Aorta (tissue), 5 donors: Measurements from ENCODE around the gene ALK. TPM values are rescaled to one million over a fixed set of nuclear protein-coding genes. Genes with fewer than 3 reads are reported as not detected.

ENCODE experiments used
- ATAC-seq: fragments of 200-7000 bp; cut with Tn5 transposase; one replicate; pipeline ENCODE4 v1.9.1; 2022; ENCODE audit warnings: moderate library complexity; ENCODE audit not compliant: low FRiP score
- DNase-seq, 2 donors: peaks; one replicate each; pipeline ENCODE4 v3.0.0-alpha.2; 2020
- H3K27ac ChIP-seq, 2 donors: one replicate each; pipeline ENCODE4 v1.5.1; 2013; ENCODE audit warnings: low read length in 2 of 2, mild to moderate bottlenecking in 2 of 2, moderate library complexity in 2 of 2, control low read depth in 1 of 2, inconsistent platforms in 1 of 2, low read depth in 1 of 2
- H3K27me3 ChIP-seq, 2 donors: one replicate each; pipeline ENCODE4 v1.6.1; 2013; ENCODE audit warnings: control low read depth in 1 of 2, low read length in 1 of 2, mild to moderate bottlenecking in 1 of 2, moderate library complexity in 1 of 2; ENCODE audit not compliant: insufficient read depth in 2 of 2, control insufficient read depth in 1 of 2
- H3K36me3 ChIP-seq, 2 donors: one replicate each; pipeline ENCODE4 v1.6.1; 2013; ENCODE audit warnings: control low read depth in 1 of 2, low read length in 1 of 2, mild to moderate bottlenecking in 1 of 2; ENCODE audit not compliant: insufficient read depth in 2 of 2, control insufficient read depth in 1 of 2
- H3K4me1 ChIP-seq, 2 donors: one replicate each; pipeline ENCODE4 v1.6.1; 2013; ENCODE audit warnings: low read length in 2 of 2, control low read depth in 1 of 2, mild to moderate bottlenecking in 1 of 2, moderate library complexity in 1 of 2; ENCODE audit not compliant: insufficient read depth in 2 of 2, control insufficient read depth in 1 of 2
- H3K4me3 ChIP-seq, 2 donors: one replicate each; pipeline ENCODE4 v1.5.1; 2013; ENCODE audit warnings: low read length in 2 of 2, control low read depth in 1 of 2, mild to moderate bottlenecking in 1 of 2
- H3K9me3 ChIP-seq: one replicate; pipeline ENCODE4 v1.6.1; 2013; ENCODE audit warnings: mild to moderate bottlenecking, low read length; ENCODE audit not compliant: control insufficient read depth
- WGBS, 2 donors: extraction: QIAGEN DNeasy Blood & Tissue Kit; methylation state at CpG; one replicate each; pipeline ENCODE4 v1.1.7; 2013; 5-methylcytosine and 5-hydroxymethylcytosine counted together
- intact Hi-C, 2 donors: fragments of 100-400 bp; cut with DNase I; formaldehyde crosslinking; loops; one replicate each; pipeline versions ENCODE4 v1.14.2 to v1.15.0; 2022
- polyA plus RNA-seq, 2 donors: library from polyadenylated mRNA; stranded (reverse); fragments of 200-250 nt; gene quantifications; one replicate each; pipeline ENCODE4 v1.2.3, GENCODE V29; 2013
- total RNA-seq, 2 donors: library from RNA; stranded (reverse); fragmentation: NEBNext Ultra II Directional; extraction: Animal tissue kit (Norgen Biotek cat#: 25700); gene quantifications; one replicate each; pipeline ENCODE4 v1.2.1, GENCODE V29; 2021
- donor health status: healthy with polysubstance abuse.
- donor health status: Bipolar disorder and iron deficiency.
- donor health status: DM: no; HTN: no; CAD: no.
- donor health status: DM: no; HTN: no; CAD: no.
- donor health status: DM: yes; HTN: yes; CAD: no.

ALK gene
- total and polyA plus RNA-seq, 4 donors = 0.13 to 0.30 TPM; not detected in 2

- intact Hi-C loops = no loop called here
- Histone ChIP-seq H3K27me3 (no peaks in the 10 kb centered on the region), H3K4me3 (no peak overlapping the region), H3K9me3 (no peaks in the 10 kb centered on the region), H3K4me1 (no peaks in the 10 kb centered on the region), H3K36me3 (no peaks in the 10 kb centered on the region), H3K27ac (no peak overlapping the region)
- 87 to 88% methylated on average over 1 of the region's 1 CpG for WGBS, 2 donors
- ATAC-seq = no peak
- DNase-seq = no peak
These were observed 489.9 kb downstream of the ALK start for GRCh38 chr2:29431485-29431884.

- intact Hi-C loops = no loop called here
These were observed 490.8 kb downstream of the ALK start for GRCh38 chr2:29430382-29431112.

GRCh38 chr2:29426354-29426753 is 495.0 kb downstream of the ALK start:
- Histone ChIP-seq H3K36me3 (no peaks in the 10 kb centered on the region), H3K27me3 (peaks cover 0 to 2% of the 10 kb centered on the region in 2 donors), H3K9me3 (peaks cover 2% of the 10 kb centered on the region), H3K27ac (no peak overlapping the region), H3K4me3 (no peak overlapping the region), H3K4me1 (no peaks in the 10 kb centered on the region)
- DNase-seq = no peak
- intact Hi-C loops = no loop called here
- no peak for ATAC-seq

More at GRCh38 chr2:29430382-29431112, 490.8 kb downstream of the ALK start:
- DNase-seq (no peak), ATAC-seq (no peak)
- Histone ChIP-seq H3K36me3 (no peaks in the 10 kb centered on the region), H3K27me3 (no peaks in the 10 kb centered on the region), H3K4me3 (no peak overlapping the region), H3K9me3 (no peaks in the 10 kb centered on the region), H3K4me1 (no peaks in the 10 kb centered on the region), H3K27ac (no peak overlapping the region)
- 50 to 55% methylated on average over 4 of the region's 4 CpGs for WGBS, 2 donors

GRCh38 chr2:29425866-29426265 is 495.5 kb downstream of the ALK start:
- Histone ChIP-seq H3K36me3 (no peaks in the 10 kb centered on the region), H3K4me1 (no peaks in the 10 kb centered on the region), H3K27me3 (peaks cover 0 to 2% of the 10 kb centered on the region in 2 donors), H3K9me3 (peaks cover 2% of the 10 kb centered on the region), H3K27ac (no peak overlapping the region), H3K4me3 (no peak overlapping the region)
- DNase-seq (no peak), ATAC-seq (no peak)
- WGBS, 2 donors = 82 to 84% methylated on average over 1 of the region's 1 CpG
- intact Hi-C loops = no loop called here

GRCh38 chr2:29423061-29423666 is 498.2 kb downstream of the ALK start:
- ATAC-seq (no peak), DNase-seq (no peak)
- H3K36me3 ChIP-seq = no peaks in the 10 kb centered on the region
- H3K4me1 ChIP-seq = no peaks in the 10 kb centered on the region
- peaks cover 2% of the 10 kb centered on the region for H3K9me3 ChIP-seq
- H3K27me3 ChIP-seq = peaks cover 0 to 2% of the 10 kb centered on the region in 2 donors
- H3K4me3 ChIP-seq = no peak overlapping the region
- 54 to 58% methylated on average over 6 of the region's 6 CpGs for WGBS, 2 donors
- H3K27ac ChIP-seq = no peak overlapping the region
- intact Hi-C loops = no loop called here

- no peak overlapping the region for H3K4me3 ChIP-seq
- intact Hi-C loops = no loop called here
These were observed 500.2 kb downstream of the ALK start for GRCh38 chr2:29420999-29421782.

GRCh38 chr2:29420464-29420863 is 500.9 kb downstream of the ALK start:
- WGBS, 2 donors = 36 to 37% methylated on average over 10 of the region's 10 CpGs

More at GRCh38 chr2:29420999-29421782, 500.2 kb downstream of the ALK start:
- ATAC-seq = no peak
- Histone ChIP-seq H3K36me3 (no peaks in the 10 kb centered on the region), H3K4me1 (no peaks in the 10 kb centered on the region), H3K27ac (no peak overlapping the region), H3K9me3 (peaks cover 2% of the 10 kb centered on the region), H3K27me3 (peaks cover 0 to 2% of the 10 kb centered on the region in 2 donors)
- DNase-seq = no peak
- 34 to 45% methylated on average over 12 of the region's 12 CpGs for WGBS, 2 donors

GRCh38 chr2:29417630-29418029 is 503.8 kb downstream of the ALK start:
- H3K9me3 ChIP-seq = no peaks in the 10 kb centered on the region
- no peaks in the 10 kb centered on the region for H3K36me3 ChIP-seq
- H3K4me3 ChIP-seq = no peak overlapping the region
- H3K27me3 ChIP-seq = peaks cover 0 to 2% of the 10 kb centered on the region in 2 donors
- ATAC-seq = no peak
- no peaks in the 10 kb centered on the region for H3K4me1 ChIP-seq
- intact Hi-C loops = no loop called here
- no peak for DNase-seq
- WGBS, 2 donors = 61 to 65% methylated on average over 6 of the region's 6 CpGs
- H3K27ac ChIP-seq = no peak overlapping the region

More at GRCh38 chr2:29420464-29420863, 500.9 kb downstream of the ALK start:
- peaks cover 2% of the 10 kb centered on the region for H3K9me3 ChIP-seq
- no peak overlapping the region for H3K27ac ChIP-seq
- no peaks in the 10 kb centered on the region for H3K4me1 ChIP-seq
- no peak overlapping the region for H3K4me3 ChIP-seq
- intact Hi-C loops = no loop called here
- H3K36me3 ChIP-seq = no peaks in the 10 kb centered on the region
- H3K27me3 ChIP-seq = peaks cover 0 to 2% of the 10 kb centered on the region in 2 donors
- DNase-seq (no peak), ATAC-seq (no peak)
